ENCODE results near the gene ASB18. TPM values are rescaled to one million over a fixed set of nuclear protein-coding genes. Genes with fewer than 3 reads are reported as not detected.

The ASB18 gene
- total and polyA plus RNA-seq, 2 experiments from 2014 or later, result not detected

DNA sequence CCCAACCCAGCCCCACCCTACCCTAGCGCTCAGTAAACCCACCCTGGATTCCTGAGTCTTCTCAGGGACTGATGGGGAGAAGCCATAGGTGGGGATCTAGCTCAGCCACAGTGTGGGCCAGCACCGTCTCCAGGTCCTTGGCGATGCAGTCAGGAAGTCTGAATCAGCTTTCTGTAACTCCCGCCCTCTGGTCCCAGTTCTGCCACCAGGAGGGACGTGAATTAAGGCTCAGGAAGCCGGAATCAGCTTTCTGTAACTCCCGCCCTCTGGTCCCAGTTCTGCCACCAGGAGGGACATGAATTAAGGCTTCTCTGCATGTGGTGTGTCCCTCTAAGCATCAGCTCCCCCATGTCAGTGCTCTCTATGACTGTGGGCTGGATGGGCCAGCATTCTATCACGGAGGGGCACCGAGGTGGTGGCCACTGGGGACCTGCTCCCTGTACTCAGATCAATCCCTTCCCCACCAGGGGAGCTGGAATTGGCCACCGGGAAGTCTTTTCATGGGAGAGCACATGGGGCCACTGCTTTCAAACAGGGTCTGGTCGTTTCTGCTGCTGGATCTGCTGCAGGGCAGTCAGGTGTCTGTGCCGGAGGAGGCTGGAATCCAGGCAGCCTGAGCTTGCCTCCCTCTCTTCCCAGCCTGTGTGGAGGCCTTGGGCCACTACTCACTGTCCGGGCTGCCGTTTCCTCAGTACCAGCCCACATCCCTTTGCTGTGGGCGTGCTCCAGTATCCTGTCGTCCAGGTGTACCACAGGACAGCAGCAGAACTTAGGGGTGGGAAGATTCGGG lies 24.7 kb downstream of the ASB18 start:
- TF ChIP-seq, protein P1, sequence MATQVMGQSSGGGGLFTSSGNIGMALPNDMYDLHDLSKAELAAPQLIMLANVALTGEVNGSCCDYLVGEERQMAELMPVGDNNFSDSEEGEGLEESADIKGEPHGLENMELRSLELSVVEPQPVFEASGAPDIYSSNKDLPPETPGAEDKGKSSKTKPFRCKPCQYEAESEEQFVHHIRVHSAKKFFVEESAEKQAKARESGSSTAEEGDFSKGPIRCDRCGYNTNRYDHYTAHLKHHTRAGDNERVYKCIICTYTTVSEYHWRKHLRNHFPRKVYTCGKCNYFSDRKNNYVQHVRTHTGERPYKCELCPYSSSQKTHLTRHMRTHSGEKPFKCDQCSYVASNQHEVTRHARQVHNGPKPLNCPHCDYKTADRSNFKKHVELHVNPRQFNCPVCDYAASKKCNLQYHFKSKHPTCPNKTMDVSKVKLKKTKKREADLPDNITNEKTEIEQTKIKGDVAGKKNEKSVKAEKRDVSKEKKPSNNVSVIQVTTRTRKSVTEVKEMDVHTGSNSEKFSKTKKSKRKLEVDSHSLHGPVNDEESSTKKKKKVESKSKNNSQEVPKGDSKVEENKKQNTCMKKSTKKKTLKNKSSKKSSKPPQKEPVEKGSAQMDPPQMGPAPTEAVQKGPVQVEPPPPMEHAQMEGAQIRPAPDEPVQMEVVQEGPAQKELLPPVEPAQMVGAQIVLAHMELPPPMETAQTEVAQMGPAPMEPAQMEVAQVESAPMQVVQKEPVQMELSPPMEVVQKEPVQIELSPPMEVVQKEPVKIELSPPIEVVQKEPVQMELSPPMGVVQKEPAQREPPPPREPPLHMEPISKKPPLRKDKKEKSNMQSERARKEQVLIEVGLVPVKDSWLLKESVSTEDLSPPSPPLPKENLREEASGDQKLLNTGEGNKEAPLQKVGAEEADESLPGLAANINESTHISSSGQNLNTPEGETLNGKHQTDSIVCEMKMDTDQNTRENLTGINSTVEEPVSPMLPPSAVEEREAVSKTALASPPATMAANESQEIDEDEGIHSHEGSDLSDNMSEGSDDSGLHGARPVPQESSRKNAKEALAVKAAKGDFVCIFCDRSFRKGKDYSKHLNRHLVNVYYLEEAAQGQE (IDR thresholded peaks at IDR 0.05; ENCODE audit: unreplicated experiment), result no peak
- TF ChIP-seq STAT1 (IDR thresholded peaks at IDR 0.05; ENCODE audit: unreplicated experiment), result no peak
- TF ChIP-seq, protein P2, sequence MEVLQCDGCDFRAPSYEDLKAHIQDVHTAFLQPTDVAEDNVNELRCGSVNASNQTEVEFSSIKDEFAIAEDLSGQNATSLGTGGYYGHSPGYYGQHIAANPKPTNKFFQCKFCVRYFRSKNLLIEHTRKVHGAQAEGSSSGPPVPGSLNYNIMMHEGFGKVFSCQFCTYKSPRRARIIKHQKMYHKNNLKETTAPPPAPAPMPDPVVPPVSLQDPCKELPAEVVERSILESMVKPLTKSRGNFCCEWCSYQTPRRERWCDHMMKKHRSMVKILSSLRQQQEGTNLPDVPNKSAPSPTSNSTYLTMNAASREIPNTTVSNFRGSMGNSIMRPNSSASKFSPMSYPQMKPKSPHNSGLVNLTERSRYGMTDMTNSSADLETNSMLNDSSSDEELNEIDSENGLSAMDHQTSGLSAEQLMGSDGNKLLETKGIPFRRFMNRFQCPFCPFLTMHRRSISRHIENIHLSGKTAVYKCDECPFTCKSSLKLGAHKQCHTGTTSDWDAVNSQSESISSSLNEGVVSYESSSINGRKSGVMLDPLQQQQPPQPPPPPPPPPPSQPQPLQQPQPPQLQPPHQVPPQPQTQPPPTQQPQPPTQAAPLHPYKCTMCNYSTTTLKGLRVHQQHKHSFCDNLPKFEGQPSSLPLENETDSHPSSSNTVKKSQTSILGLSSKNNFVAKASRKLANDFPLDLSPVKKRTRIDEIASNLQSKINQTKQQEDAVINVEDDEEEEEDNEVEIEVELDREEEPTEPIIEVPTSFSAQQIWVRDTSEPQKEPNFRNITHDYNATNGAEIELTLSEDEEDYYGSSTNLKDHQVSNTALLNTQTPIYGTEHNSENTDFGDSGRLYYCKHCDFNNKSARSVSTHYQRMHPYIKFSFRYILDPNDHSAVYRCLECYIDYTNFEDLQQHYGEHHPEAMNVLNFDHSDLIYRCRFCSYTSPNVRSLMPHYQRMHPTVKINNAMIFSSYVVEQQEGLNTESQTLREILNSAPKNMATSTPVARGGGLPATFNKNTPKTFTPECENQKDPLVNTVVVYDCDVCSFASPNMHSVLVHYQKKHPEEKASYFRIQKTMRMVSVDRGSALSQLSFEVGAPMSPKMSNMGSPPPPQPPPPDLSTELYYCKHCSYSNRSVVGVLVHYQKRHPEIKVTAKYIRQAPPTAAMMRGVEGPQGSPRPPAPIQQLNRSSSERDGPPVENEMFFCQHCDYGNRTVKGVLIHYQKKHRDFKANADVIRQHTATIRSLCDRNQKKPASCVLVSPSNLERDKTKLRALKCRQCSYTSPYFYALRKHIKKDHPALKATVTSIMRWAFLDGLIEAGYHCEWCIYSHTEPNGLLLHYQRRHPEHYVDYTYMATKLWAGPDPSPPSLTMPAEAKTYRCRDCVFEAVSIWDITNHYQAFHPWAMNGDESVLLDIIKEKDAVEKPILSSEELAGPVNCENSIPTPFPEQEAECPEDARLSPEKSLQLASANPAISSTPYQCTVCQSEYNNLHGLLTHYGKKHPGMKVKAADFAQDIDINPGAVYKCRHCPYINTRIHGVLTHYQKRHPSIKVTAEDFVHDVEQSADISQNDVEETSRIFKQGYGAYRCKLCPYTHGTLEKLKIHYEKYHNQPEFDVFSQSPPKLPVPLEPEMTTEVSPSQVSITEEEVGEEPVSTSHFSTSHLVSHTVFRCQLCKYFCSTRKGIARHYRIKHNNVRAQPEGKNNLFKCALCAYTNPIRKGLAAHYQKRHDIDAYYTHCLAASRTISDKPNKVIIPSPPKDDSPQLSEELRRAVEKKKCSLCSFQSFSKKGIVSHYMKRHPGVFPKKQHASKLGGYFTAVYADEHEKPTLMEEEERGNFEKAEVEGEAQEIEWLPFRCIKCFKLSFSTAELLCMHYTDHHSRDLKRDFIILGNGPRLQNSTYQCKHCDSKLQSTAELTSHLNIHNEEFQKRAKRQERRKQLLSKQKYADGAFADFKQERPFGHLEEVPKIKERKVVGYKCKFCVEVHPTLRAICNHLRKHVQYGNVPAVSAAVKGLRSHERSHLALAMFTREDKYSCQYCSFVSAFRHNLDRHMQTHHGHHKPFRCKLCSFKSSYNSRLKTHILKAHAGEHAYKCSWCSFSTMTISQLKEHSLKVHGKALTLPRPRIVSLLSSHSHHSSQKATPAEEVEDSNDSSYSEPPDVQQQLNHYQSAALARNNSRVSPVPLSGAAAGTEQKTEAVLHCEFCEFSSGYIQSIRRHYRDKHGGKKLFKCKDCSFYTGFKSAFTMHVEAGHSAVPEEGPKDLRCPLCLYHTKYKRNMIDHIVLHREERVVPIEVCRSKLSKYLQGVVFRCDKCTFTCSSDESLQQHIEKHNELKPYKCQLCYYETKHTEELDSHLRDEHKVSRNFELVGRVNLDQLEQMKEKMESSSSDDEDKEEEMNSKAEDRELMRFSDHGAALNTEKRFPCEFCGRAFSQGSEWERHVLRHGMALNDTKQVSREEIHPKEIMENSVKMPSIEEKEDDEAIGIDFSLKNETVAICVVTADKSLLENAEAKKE (CRISPR knock-in tag; IDR thresholded peaks at IDR 0.05), result no peak
- TF ChIP-seq EZH2phosphoT487 (IDR thresholded peaks at IDR 0.05; ENCODE audit: unreplicated experiment), result no peak
- no peak for TF ChIP-seq ZNF331 (CRISPR knock-in tag; IDR thresholded peaks at IDR 0.05; ENCODE audit: low read depth)
- no peak for TF ChIP-seq POLR2AphosphoS5 (IDR thresholded peaks at IDR 0.05; ENCODE audit: low read depth)
- TF ChIP-seq NANOG (IDR thresholded peaks at IDR 0.05; ENCODE audit: borderline replicate concordance), result no peak
- TF ChIP-seq, protein P3, sequence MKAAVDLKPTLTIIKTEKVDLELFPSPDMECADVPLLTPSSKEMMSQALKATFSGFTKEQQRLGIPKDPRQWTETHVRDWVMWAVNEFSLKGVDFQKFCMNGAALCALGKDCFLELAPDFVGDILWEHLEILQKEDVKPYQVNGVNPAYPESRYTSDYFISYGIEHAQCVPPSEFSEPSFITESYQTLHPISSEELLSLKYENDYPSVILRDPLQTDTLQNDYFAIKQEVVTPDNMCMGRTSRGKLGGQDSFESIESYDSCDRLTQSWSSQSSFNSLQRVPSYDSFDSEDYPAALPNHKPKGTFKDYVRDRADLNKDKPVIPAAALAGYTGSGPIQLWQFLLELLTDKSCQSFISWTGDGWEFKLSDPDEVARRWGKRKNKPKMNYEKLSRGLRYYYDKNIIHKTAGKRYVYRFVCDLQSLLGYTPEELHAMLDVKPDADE (IDR thresholded peaks at IDR 0.05), result no peak
- no peak for TF ChIP-seq JUNB (IDR thresholded peaks at IDR 0.05; ENCODE audit: unreplicated experiment)
- TF ChIP-seq ZNF114 (CRISPR knock-in tag; IDR thresholded peaks at IDR 0.05), result no peak
- no peak for TF ChIP-seq EZH2 (IDR thresholded peaks at IDR 0.05; ENCODE audit: low read depth, unreplicated experiment)
- TF ChIP-seq, protein P4, sequence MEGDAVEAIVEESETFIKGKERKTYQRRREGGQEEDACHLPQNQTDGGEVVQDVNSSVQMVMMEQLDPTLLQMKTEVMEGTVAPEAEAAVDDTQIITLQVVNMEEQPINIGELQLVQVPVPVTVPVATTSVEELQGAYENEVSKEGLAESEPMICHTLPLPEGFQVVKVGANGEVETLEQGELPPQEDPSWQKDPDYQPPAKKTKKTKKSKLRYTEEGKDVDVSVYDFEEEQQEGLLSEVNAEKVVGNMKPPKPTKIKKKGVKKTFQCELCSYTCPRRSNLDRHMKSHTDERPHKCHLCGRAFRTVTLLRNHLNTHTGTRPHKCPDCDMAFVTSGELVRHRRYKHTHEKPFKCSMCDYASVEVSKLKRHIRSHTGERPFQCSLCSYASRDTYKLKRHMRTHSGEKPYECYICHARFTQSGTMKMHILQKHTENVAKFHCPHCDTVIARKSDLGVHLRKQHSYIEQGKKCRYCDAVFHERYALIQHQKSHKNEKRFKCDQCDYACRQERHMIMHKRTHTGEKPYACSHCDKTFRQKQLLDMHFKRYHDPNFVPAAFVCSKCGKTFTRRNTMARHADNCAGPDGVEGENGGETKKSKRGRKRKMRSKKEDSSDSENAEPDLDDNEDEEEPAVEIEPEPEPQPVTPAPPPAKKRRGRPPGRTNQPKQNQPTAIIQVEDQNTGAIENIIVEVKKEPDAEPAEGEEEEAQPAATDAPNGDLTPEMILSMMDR (conservative IDR thresholded peaks at IDR 0.05; ENCODE audit: low read depth in 2 of 2), result no peak
- TF ChIP-seq CREB1 (CRISPR knock-in tag; IDR thresholded peaks at IDR 0.05; ENCODE audit: low read depth), result no peak
- ATAC-seq, result no peak; the same call in 2 of the 3 replicates
- no peak overlapping the region for H3K27ac ChIP-seq (ENCODE audit: low read depth)
- no peak for DNase-seq (ENCODE audit: low spot score)
- 0 out of 2 replicates have a peak, but pooled peaks cover 4% of the 10 kb centered on the region for H4K20me1 ChIP-seq (replicated peaks; ENCODE audit: insufficient read depth)
- H2AFZ ChIP-seq, result 0 out of 2 replicates have a peak overlapping the region, but pooled peaks have one; percentile 56
- no peaks in the 10 kb centered on the region; the same call in 1 of the 2 replicates for H3K36me3 ChIP-seq (ENCODE audit: insufficient read depth)
- peaks cover 40% of the 10 kb centered on the region for H3K27me3 ChIP-seq (ENCODE audit: insufficient read depth)
- H3K4me2 ChIP-seq, result peak overlapping the region; percentile 62; the same call in 1 of the 2 replicates
- H3F3A ChIP-seq (replicated peaks; ENCODE audit: low read depth), result no peaks in the 10 kb centered on the region; the same call in 1 of the 2 replicates
- peaks cover 33% of the 10 kb centered on the region for H3K4me1 ChIP-seq (ENCODE audit: insufficient read depth)
- H3K36me3 Mint-ChIP-seq (ENCODE audit: low read depth), result no peaks in the 10 kb centered on the region; the same call in 2 of the 3 replicates
- H3K9me2 ChIP-seq (ENCODE audit: insufficient read depth), result no peaks in the 10 kb centered on the region; the same call in 1 of the 2 replicates
- H3K27ac Mint-ChIP-seq, result no peak overlapping the region
- H3K9me3 Mint-ChIP-seq, result no peaks in the 10 kb centered on the region
- H3K79me2 ChIP-seq (replicated peaks; ENCODE audit: insufficient read depth), result no peaks in the 10 kb centered on the region
- H3K4me1 Mint-ChIP-seq, result peaks cover 35% of the 10 kb centered on the region
- no peak overlapping the region for H3K4me3 Mint-ChIP-seq
- H3K4me3 ChIP-seq, result no peak overlapping the region
- H3K27me3 Mint-ChIP-seq (ENCODE audit: insufficient read depth, low read depth, poor library complexity), result peaks cover 37% of the 10 kb centered on the region

Data from GM23338 (cell line).